Neural progenitor cell (in vitro differentiated cells): ENCODE measurements around the gene ARPC2.

Experiments used
- CTCF ChIP-seq: fragments of 200-600 bp; sonication (generic); IDR thresholded peaks from 2 replicates; pipeline ENCODE4 v1.5.1; 2017; ENCODE audit warnings: antibody characterized with exemption, mild to moderate bottlenecking
- EZH2 ChIP-seq: fragments of 200-600 bp; sonication (generic); IDR thresholded peaks from 2 replicates; pipeline ENCODE4 v1.6.1; 2017; ENCODE audit warnings: antibody characterized with exemption, mild to moderate bottlenecking, moderate library complexity

- TF ChIP-seq CTCF (no peak), EZH2 (no peak)
Observed at GRCh38 chr2:218265626-218266025, 48.6 kb downstream of the ARPC2 start.
